Measurements from ENCODE around the gene CD247.

Gene CD247

DNA sequence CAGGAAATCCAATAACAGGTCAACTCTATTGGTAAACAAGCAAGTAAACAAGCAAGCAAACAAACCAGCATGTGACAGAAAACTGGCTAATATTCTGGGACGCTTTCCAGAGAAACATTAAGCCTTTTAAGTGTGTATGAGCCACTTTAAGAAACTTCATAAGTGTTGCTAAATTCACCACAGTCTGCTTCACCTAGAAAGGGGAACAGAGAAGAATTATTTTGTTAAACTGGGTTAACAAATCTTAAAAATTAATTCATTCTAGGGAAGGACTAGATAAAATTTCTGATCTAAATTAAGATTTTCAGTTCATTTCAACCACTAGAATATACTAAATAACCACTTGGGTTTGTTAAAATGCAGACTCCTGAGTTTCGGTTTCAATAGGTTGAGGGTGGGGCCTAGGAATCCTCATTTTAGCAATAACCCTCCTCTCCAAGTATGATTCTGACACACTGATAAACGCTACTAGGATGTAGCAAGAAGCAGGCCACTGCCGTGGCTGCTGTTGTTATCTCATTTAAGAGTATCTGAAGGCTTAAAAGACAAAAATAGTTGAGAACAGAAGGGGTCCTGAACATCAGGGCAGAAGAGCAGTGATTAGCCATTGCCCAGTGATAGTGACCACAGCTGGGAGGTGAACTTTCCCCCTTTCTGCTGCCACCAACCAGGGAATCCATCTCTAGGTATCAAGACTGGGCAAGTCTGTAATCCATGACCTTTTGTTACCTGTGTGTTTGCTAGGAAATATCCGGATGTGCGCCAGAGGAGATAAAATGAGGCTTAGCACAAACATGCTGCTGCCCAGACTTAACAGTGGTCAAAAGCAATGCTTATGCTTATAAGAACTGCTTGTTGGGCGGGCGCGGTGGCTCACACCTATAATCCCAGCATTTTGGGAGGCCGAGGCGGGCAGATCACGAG lies 24.0 kb upstream of the CD247 start:
- H3K4me3 ChIP-seq (ENCODE audit: low read depth, low read length): no peak overlapping the region

DNA sequence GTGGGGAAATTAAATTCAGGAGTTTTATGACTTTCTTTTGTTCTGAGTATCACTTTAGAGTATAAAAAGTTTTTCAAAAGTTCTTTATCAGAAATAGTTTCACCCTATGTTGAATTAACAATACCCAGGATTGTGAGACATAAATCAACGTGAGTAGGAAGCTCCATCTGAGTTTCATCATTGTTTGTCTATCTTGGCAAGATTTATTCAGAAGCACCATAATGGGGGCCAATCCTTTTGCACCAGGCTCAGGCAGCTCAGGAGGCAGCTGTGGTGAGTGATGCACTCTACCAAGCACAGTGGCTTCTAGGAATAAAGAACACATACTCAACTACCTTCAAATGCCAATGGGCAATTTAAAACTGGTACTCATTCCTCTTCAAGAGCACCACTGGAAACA lies 23.3 kb upstream of the CD247 start:
- no peak overlapping the region for H3K4me3 ChIP-seq (ENCODE audit: low read depth, low read length)

DNA sequence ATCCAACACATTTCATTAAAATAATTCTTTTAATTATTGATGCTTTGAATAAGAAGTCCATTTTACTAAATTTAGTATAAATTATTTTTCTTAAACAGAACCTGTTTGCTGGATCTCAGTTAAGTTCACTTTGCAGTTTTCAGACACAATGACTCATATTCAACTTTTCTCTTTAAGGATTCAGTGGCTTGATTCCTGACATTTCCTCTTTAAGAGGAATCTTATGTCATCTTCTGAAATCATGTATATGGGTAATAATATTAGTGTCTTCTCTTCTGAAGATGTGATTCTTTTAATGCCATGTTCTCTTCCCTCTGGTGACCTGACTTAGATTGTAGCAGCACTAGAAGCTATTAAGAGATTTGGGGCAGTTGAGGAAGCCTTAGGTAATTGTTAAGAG lies 22.7 kb upstream of the CD247 start:
- H3K4me3 ChIP-seq (ENCODE audit: low read depth, low read length): no peak overlapping the region

DNA sequence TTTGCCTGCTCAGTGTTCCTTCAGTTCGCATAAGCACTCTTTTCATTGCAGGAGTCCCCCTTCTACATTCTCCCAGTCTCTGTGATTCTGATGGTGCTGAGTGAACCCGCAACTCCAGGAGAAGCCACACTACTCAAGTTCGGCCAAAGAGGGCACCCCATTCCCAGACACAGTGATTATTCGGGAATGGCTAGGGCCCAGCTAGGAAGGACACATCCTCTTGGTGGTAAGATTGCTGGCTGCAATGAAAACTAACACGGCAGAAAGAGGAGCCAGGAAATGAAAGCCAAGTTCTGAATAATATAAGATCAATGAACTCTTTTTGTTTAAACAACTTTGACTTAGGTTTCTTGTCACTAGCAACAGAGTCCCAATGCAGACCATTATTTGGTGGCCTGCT lies 20.3 kb upstream of the CD247 start:
- H3K4me3 ChIP-seq (ENCODE audit: low read depth, low read length): no peak overlapping the region

DNA sequence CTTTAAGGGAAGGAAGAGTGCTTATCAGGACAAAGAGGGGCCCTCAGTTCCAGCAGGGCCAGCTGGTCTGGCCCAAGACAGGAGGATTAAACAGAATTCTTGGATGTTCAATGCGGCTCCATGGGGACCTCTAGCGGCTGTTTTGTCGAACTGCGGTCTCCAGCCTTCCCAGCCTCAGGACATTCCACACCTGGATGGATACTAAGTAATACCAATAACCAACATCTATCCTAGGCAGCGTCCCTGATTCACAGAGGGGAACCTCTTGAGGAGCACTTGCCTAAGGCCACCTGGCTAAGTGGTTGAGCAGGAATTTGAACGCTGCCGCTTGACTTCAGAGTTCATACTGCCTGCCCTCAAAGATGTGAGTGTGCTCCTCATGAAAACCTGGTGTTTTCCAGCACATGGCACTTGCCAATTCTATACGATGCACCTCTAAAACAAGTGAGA lies 15.5 kb upstream of the CD247 start:
- H3K4me3 ChIP-seq (ENCODE audit: low read depth, low read length): no peak overlapping the region

DNA sequence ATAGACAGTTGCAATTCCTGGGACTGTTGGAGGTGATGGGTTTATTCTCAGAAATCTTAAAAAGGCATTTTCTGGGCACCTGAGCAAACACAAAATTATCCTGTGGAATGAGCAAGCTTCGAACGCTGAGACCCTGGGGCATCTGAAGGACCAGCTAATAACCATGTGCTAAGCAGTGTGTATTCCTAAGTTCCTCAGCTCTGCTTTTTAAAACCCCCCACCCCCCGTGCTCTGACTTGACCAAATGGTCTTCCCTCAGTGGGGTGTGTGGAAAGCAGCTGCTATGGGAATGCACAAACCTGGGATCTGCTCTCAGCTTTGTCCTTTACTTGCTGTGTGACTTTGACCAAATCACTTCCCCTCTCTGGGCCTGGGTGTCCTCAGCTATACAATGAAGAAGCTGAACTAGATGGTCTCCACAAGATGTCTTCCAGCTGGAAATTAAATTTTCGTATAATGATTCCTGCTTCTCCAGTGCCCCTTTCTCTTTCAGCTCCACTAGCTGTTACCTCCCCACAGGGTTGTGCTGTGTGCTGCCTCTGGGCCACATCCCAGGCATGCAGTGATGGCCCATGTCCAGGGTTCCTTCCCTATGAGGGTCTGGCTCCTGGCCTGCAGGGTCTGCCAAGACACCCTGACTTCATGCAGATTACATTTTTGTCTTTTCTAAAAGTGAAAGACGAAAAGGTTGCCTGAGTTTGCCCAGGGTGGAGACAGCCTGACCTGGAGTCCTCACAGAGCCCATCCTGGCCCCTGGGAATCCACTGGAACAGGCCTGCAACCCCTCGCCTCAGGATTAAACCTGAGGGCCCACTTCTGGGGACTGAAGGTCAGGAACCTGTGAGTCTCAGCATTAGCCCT lies 14.9 kb upstream of the CD247 start:
- no peak overlapping the region for H3K4me3 ChIP-seq (ENCODE audit: low read depth, low read length)

DNA sequence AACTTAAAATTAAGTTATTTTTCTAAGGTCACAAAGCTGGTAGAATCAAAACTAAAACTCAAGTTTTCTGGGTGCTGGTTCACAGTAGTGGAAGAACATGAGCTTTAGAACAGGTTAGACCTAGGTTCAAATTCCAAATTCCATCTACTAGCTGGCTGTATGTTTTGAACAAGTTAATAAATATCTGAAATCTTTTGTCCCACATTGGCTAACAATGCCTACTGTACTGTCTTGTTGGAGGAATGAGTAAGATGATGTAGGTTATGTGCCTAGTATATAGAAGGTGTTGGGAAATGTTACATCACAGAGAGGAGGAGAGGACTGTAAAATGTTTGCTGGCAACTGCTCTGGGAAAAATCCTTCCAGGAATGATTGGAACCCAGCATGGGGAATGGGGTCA lies 14.0 kb upstream of the CD247 start:
- H3K4me3 ChIP-seq (ENCODE audit: low read depth, low read length): no peak overlapping the region

DNA sequence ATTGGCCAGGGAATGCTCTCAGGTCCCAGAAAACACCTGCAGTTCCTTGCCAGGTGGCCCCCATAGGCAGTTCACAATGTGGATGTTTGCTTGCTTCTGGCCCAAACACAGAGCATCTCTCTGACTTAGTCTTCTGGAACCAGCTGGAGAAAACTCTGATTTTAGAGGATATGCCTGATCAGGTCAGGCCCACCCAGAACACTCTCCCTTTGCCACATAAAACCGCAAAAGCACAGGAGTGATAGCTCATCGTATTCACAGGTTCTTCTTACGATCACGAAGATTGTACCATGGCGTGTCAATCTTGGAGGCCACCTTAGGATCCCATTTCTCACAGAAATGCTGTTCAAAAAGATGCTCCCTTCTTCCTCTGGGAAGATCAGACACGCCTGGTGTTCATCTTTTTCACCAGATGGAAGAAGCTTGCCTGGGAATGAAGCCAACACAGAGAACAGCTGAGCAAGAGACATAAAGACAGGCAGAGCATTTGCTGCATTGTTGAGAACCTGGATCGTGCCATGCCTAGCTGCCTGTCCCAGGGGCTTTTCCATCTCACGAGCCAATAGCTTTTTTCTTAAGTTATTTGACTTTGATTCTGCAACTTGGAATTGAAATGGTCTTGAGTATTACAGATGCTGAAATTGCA lies 11.6 kb upstream of the CD247 start:
- no peak overlapping the region for H3K4me3 ChIP-seq (ENCODE audit: low read depth, low read length)

DNA sequence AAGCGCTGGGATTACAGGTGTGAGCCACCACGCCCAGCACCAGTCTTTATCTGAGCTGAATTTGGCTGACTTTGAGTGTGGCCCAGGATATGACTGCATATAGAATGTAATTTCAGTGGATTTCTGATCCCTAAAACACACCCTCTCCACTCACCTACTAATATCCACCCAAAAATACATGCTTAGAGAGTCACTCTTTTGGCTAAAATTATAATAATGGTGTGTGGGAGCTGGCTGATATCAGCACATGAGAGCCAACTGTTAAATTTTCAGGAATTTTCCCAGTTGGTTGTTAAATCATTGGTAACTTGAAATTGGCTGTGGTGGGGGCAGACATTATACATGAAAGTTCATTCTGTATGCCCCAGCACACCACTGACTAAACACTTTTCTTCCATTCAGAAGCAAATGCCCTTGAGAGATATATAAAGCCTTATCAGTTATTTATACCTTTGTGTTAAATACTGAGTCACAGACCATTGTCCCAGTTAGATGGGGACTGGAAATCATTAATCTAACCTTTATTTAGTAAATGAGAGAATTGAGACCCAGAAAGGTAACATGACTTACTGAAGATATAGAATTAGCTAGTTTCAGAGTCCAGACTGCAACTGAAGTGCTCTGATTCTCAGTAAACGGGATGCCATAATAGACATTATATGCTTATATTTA lies 9.9 kb upstream of the CD247 start:
- no peak overlapping the region for H3K4me3 ChIP-seq (ENCODE audit: low read depth, low read length)

DNA sequence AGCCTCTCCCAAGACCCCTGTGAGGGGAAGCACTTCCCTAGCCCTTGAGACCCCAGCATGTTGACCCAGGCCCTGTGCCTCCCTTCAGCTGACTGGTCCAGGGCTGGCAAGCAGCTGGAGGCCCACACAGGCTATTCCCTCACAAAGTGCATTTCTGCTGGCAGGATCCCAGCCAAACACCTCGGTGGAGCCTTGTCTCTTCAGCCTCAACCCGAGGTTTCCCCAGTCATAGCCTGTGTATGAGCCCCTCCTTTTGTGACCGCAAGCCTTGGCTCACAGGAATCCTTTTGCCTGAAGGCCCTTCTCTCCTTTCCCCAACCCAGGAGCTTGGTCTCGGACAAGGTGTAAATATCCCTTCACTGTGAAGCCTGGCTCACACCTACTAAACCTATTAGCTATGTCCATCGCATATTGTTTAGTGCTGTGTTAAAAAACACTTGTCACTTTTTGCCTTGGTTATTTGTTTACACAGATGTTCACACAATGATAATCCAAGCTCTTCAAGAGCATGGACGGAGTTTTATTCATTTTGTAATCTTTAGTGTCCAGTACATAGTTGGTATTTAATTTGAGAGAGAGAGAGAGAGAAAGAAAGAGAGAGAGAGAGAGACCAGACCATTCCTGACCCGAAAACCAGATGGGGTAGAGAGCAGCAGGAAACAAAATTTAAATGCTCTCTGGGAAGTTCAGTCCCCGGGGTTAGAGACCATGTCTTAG lies 8.5 kb upstream of the CD247 start:
- H3K4me3 ChIP-seq (ENCODE audit: low read depth, low read length): no peak overlapping the region

DNA sequence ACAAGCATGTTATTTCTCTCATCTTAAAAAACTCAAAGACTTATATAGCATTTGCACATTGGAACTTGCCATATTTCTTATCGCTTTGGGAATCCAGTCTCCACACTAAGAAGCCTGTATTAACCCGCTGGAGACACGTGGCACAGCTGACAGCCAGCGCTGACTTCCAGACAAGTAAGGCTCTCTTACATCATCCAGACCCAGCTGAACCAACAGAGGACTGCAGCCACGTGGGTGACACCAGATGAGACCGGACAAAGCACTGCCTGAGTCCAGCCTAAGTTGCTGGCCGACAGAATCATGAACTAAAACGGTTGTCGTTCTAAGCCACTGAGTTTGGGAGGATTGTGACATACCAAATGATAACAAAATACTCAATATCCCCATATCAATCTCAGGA lies 6.3 kb upstream of the CD247 start:
- no peak overlapping the region for H3K4me3 ChIP-seq (ENCODE audit: low read depth, low read length)

DNA sequence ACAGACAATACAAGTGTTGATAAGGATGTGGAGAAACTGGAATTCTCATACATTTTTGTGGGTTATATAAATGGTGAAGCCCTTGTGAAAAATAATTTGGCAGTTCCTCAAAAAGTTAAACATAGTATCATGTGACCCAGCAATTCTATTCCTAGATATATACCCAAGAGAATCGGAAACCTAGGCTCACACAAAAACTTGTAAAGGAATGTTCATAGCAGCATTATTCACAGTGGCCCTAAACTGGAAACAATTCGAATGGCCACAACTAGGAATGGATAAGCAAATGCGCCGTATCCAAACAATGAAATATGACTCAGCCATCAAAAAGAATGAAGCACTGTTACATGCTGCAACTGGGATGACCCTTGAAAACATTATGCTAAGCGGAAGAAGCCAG lies 3.9 kb upstream of the CD247 start:
- no peak overlapping the region for H3K4me3 ChIP-seq (ENCODE audit: low read depth, low read length)

DNA sequence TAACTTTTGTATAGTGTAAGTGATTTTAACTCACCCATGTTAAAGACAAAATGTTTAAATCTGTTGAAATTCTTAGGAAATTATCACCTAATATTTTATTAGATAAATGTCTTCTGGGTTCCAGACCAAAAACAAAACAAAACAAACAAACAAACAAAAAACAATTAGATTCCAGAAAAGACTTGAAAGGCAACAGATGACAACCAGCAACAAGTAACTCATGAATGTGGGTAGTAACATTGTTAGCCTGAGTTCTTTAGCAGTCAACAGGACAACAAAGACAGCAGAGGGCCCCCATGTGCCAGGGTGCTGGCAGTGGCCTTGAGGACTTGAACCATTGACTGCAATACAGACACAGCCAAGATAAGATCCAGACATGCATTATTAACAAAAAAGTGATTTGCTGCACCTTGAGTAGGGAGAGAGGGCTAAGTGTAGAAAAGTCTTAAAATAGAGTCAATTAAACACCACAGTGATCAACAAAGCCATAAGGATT lies 2.4 kb upstream of the CD247 start:
- H3K4me3 ChIP-seq (ENCODE audit: low read depth, low read length): no peak overlapping the region

DNA sequence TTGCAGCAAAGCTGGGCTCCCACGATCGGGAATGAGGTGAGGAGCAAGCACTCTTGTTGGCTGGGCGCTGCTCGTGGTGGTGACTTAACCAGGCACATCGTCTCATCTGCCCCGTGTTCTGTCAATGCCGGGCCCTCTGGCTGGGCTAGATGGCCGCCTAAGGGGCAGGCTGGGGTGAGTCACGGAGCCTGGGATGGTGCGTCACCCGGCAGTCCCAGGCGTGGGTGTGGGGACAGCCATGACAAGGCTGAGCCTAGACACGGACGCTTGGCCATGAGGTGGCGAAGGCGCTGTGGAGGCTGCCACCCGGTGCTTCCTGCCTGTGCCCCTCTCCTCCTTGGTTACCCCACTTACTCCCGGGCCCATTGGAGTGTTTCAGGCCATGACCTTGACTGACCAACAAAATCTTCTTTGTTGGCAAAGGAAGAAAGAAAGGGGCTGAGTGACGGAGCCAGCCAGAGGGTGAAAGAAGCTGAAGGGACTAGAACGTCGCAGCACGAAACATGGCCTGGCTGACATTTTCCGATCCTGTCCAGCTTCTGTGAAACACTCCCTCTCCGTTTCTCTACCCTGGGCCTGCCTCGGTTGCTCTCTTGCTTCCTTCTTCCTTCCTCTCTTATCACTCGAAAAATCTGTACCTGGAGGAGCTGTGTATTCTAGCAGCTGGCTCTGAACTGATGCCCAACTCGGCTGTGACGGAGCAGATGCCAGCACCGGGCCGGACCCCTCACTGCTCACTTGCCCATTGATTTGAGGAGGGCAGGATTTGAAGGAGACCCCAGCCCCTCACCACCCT lies 596 bp downstream of the CD247 start:
- no peak overlapping the region for H3K4me3 ChIP-seq (ENCODE audit: low read depth, low read length)

DNA sequence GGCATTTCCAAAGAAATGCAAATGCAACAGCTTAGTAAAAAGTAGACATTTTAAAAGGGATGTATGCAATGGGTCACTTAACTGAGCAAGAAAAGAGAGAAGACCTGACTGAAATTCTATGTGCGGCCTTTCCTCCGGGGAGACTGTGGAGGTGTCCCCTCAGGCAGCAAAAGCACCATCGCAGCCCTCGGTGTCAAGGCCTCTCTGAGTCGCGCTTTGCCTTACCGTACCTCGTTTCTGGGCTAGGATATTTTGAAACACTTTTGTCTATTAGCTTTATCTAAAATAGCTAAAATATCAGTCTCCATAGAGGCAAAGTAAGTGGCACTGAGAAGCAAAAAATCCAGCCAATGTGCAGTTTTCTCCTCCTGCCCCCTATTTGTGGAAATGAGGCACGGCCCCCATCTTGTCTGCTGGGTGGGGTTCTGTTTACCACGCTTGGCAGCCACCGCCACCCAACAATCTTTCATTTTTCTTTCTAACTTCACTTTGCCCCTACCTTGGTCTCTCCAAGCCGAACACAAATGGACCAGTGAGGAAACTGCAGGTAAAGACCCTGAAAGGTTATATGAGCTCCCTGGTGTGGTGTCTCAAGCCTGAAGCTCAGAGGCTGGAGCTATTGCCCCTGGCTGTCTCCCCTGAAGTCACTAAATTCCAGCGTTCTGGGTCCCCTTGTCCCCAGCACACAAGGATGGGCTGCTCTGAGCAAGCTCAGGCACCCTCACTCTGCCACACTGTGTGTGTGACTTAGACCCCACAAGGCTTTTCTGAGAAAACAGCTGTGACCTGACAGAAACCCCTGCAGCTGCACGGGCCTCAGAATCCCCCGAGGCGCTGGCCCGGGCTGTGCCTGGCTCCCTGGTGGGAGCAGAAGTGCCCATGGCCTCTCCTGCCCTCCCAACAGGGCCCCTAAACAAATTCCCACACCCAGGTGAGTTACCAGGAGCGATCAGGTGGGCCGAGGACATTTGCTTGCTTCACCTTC lies 1.6 kb downstream of the CD247 start:
- H3K4me3 ChIP-seq (ENCODE audit: low read depth, low read length): no peak overlapping the region

DNA sequence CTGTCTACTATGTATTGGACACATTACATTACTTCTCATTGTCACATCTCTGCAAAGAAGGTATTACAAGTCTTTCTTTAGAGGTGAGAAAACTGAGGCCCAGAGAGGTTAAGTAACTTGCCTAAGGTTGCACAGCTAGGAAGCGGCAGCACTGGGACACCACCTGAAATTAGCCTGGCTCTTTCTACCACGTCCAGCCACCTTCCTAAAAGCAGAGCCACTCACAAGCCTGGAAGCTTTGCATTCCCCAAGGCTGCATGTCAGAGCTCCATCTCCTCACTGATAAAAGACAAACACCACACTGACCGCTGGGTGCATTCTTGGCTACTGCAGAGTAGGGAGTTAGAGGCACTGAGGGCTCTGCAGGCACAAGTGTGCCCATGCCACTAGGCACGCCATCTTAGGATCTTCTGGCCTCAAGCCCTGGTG lies 2.4 kb downstream of the CD247 start:
- no peak overlapping the region for H3K4me3 ChIP-seq (ENCODE audit: low read depth, low read length)

DNA sequence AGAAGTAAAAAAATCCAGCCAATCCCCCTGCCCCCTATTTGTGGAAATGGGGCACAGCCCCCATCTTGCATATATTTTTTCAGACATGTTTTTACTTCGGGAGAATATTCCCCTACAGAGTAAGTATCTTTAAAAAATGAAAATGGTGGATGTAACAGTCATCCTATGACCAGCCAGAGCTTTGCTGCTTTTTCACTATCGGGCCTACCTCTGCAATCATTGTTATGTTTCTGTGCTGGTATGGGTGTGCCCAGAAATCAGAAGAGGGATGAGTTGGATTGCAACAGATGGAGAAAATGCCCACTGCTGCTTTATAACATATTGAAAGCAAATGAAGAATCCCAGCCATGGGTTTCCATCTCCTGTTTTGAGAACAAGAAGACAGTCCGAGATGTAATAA lies 2.9 kb downstream of the CD247 start:
- no peak overlapping the region for H3K4me3 ChIP-seq (ENCODE audit: low read depth, low read length)

DNA sequence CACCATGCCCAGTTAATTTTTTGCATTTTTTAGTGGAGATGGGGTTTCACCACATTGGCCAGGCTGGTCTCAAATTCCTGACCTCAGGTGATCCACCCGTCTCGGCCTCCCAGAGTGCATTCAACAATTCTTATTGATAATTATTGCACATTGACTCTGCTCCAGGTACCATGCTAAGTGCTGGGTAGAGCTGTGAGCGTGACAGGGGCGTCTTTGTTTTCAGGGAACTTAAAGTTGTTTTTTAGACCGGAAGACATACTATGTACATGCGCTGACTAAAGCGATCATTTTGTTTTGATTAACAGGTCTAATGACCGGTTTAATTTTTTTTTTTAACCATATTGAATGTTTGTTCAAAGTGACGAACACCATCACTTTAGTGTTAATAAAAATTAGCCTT lies 4.0 kb downstream of the CD247 start:
- no peak overlapping the region for H3K4me3 ChIP-seq (ENCODE audit: low read depth, low read length)

All from iPS-11a (cell line).